SK-N-SH treated with all-trans-retinoic acid at 6 μM for 48 hours (cell line): ENCODE results near the gene SREBF1.

Experiments
- CREB5 ChIP-seq: fragments of 250-450 bp; sonication (Bioruptor Pico); IDR thresholded peaks from 2 replicates; pipeline ENCODE4 v1.5.1; 2020; ENCODE audit warnings: low read depth, mild to moderate bottlenecking, moderate library complexity
- ESRRG ChIP-seq: fragments of 250-450 bp; sonication (Bioruptor Pico); IDR thresholded peaks from 2 replicates; pipeline ENCODE4 v1.6.1; 2021; ENCODE audit warnings: mild to moderate bottlenecking
- PATZ1 ChIP-seq: fragments of 250-450 bp; sonication (Bioruptor Pico); IDR thresholded peaks from 2 replicates; pipeline ENCODE4 v1.8.0; 2020; ENCODE audit warnings: mild to moderate bottlenecking, moderate library complexity, borderline replicate concordance

- no peak for TF ChIP-seq PATZ1 (CRISPR knock-in tag)
- TF ChIP-seq CREB5 (CRISPR knock-in tag) = no peak
- no peak for TF ChIP-seq ESRRG (CRISPR knock-in tag)
Observed at GRCh38 chr17:17789410-17789809, 47.4 kb downstream of the SREBF1 start.
